ENCODE results near the gene BAZ1A. TPM values are rescaled to one million over a fixed set of nuclear protein-coding genes. Genes with fewer than 3 reads are reported as not detected.
A peak's percentile ranks its signal among the peaks of the same experiment; 100 is the strongest.

The BAZ1A gene
- total and polyA plus RNA-seq, 10 of the 15 experiments (the other 5 are each of a cell fraction or from before 2014, with no cell fraction given): 34.3 to 96.5 (median 50.7) TPM

GRCh38 chr14:34713681-34714319, 161.4 kb downstream of the BAZ1A start (continued):
- TF ChIP-seq HSF1 (IDR thresholded peaks at IDR 0.05; ENCODE audit: low read depth, low read length): no peak
- TF ChIP-seq, protein P1, sequence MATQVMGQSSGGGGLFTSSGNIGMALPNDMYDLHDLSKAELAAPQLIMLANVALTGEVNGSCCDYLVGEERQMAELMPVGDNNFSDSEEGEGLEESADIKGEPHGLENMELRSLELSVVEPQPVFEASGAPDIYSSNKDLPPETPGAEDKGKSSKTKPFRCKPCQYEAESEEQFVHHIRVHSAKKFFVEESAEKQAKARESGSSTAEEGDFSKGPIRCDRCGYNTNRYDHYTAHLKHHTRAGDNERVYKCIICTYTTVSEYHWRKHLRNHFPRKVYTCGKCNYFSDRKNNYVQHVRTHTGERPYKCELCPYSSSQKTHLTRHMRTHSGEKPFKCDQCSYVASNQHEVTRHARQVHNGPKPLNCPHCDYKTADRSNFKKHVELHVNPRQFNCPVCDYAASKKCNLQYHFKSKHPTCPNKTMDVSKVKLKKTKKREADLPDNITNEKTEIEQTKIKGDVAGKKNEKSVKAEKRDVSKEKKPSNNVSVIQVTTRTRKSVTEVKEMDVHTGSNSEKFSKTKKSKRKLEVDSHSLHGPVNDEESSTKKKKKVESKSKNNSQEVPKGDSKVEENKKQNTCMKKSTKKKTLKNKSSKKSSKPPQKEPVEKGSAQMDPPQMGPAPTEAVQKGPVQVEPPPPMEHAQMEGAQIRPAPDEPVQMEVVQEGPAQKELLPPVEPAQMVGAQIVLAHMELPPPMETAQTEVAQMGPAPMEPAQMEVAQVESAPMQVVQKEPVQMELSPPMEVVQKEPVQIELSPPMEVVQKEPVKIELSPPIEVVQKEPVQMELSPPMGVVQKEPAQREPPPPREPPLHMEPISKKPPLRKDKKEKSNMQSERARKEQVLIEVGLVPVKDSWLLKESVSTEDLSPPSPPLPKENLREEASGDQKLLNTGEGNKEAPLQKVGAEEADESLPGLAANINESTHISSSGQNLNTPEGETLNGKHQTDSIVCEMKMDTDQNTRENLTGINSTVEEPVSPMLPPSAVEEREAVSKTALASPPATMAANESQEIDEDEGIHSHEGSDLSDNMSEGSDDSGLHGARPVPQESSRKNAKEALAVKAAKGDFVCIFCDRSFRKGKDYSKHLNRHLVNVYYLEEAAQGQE (IDR thresholded peaks at IDR 0.05; ENCODE audit: low read depth, low read length): no peak
- TF ChIP-seq KAT2A (conservative IDR thresholded peaks at IDR 0.05; ENCODE audit: control insufficient read depth, low read depth, low read length): no peak
- no peak for TF ChIP-seq ZSCAN29 (IDR thresholded peaks at IDR 0.05)
- no peak for TF ChIP-seq RAD21 (IDR thresholded peaks at IDR 0.05; ENCODE audit: insufficient read depth, low read depth, low read length)
- TF ChIP-seq MEF2B (IDR thresholded peaks at IDR 0.05; ENCODE audit: partially characterized antibody, poor library complexity, severe bottlenecking): no peak
- TF ChIP-seq PML (IDR thresholded peaks at IDR 0.05; ENCODE audit: low read length): peak; percentile 49; the same call in 1 of the 2 replicates
- TF ChIP-seq, protein P2, sequence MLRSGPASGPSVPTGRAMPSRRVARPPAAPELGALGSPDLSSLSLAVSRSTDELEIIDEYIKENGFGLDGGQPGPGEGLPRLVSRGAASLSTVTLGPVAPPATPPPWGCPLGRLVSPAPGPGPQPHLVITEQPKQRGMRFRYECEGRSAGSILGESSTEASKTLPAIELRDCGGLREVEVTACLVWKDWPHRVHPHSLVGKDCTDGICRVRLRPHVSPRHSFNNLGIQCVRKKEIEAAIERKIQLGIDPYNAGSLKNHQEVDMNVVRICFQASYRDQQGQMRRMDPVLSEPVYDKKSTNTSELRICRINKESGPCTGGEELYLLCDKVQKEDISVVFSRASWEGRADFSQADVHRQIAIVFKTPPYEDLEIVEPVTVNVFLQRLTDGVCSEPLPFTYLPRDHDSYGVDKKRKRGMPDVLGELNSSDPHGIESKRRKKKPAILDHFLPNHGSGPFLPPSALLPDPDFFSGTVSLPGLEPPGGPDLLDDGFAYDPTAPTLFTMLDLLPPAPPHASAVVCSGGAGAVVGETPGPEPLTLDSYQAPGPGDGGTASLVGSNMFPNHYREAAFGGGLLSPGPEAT (IDR thresholded peaks at IDR 0.05; ENCODE audit: low read depth): peak; percentile 8; the same call in 1 of the 2 replicates
- TF ChIP-seq, protein P3, sequence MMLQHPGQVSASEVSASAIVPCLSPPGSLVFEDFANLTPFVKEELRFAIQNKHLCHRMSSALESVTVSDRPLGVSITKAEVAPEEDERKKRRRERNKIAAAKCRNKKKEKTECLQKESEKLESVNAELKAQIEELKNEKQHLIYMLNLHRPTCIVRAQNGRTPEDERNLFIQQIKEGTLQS (IDR thresholded peaks at IDR 0.05; ENCODE audit: borderline replicate concordance, extremely low read depth, low read depth, low read length): no peak

All from GM12878 (cell line).